PFSK-1 (cell line): ENCODE data around the gene ERBB2.

ENCODE experiments used
- POLR2AphosphoS5 ChIP-seq: IDR thresholded peaks from 2 replicates; pipeline ENCODE4 v1.6.1; 2012; ENCODE audit warnings: low read depth, mild to moderate bottlenecking, control low read depth, low read length, moderate library complexity
- SIN3A ChIP-seq: IDR thresholded peaks from 2 replicates; pipeline ENCODE4 v1.6.1; 2012; ENCODE audit warnings: mild to moderate bottlenecking, low read length, moderate library complexity, borderline replicate concordance; ENCODE audit not compliant: insufficient read depth
- TAF1 ChIP-seq: IDR thresholded peaks from 2 replicates; pipeline ENCODE4 v1.6.1; 2012; ENCODE audit warnings: low read length, control low read depth, borderline replicate concordance; ENCODE audit not compliant: insufficient read depth

DNA sequence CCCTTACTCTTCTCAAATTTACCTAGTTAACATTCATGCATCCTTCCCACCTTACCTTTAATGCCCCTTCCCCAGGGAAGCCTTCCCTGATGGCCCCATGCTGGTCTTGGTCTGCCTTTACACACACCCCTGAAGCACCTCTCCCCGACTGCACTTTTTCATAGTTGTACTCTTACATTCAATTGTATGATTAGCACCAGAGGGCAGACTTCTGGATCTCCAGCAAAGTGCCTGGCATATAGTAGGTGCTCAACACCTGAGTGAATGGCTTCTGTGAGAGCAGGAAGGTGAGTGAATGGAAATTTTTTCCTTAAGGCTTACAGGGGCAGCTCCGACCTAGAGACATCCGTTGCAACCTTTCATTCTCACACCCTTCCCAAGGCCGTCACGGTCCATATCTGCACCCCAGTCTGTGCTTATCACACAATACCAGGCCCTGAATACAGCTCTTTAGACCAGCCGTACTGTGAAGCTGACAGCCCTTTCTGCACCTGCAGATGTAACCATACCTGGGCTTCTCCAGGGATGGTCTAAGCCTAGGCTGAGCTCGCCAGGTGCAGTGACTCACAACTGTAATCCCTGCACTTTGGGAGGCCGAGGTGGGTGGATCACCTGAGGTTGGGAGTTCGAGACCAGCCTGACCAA, 16.4 kb upstream of the ERBB2 start:
- TF ChIP-seq POLR2AphosphoS5 = no peak
- TF ChIP-seq SIN3A = no peak
- no peak for TF ChIP-seq TAF1
